H9 (cell line): ENCODE measurements around the gene AKNA. TPM values are rescaled to one million over a fixed set of nuclear protein-coding genes. Genes with fewer than 3 reads are reported as not detected.
A peak's percentile ranks its signal among the peaks of the same experiment; 100 is the strongest.

ENCODE experiments used
- DNase-seq: peaks from one replicate; pipeline ENCODE4 v3.0.0-alpha.2; 2017
- H2AFZ ChIP-seq: one replicate; pipeline ENCODE4 v1.6.1; 2013; ENCODE audit warnings: mild to moderate bottlenecking, low read length, control low read depth, moderate library complexity
- H2AK5ac ChIP-seq: 2 replicates; pipeline ENCODE4 v1.6.1; 2013; ENCODE audit warnings: low read length, control low read depth, mixed read lengths; ENCODE audit not compliant: insufficient read length
- H2BK120ac ChIP-seq: one replicate; pipeline ENCODE4 v1.6.1; 2013; ENCODE audit warnings: low read depth, mild to moderate bottlenecking, low read length, control low read depth, inconsistent platforms; ENCODE audit not compliant: poor library complexity, severe bottlenecking
- H2BK12ac ChIP-seq: 2 replicates; pipeline ENCODE4 v1.6.1; 2013; ENCODE audit warnings: low read length, control low read depth, mixed read lengths, low read depth; ENCODE audit not compliant: insufficient read length
- H2BK15ac ChIP-seq: 2 replicates; pipeline ENCODE4 v1.6.1; 2013; ENCODE audit warnings: low read depth, low read length, control low read depth
- H2BK20ac ChIP-seq: one replicate; pipeline ENCODE4 v1.6.1; 2013; ENCODE audit warnings: low read depth, mild to moderate bottlenecking, low read length, control low read depth, inconsistent platforms; ENCODE audit not compliant: poor library complexity, severe bottlenecking
- H2BK5ac ChIP-seq: 2 replicates; pipeline ENCODE4 v1.6.1; 2013; ENCODE audit warnings: low read length, control low read depth, mixed read lengths; ENCODE audit not compliant: insufficient read length
- H3K14ac ChIP-seq: 2 replicates; pipeline ENCODE4 v1.6.1; 2013; ENCODE audit warnings: low read length, control low read depth; ENCODE audit not compliant: insufficient read depth
- H3K18ac ChIP-seq: 2 replicates; pipeline ENCODE4 v1.6.1; 2013; ENCODE audit warnings: low read depth, mild to moderate bottlenecking, mixed read lengths, low read length, control low read depth; ENCODE audit not compliant: insufficient read length
- H3K23ac ChIP-seq: 2 replicates; pipeline ENCODE4 v1.6.1; 2013; ENCODE audit warnings: low read length, control low read depth, mixed read lengths, low read depth; ENCODE audit not compliant: insufficient read length
- H3K23me2 ChIP-seq: 2 replicates; pipeline ENCODE4 v1.6.1; 2013; ENCODE audit warnings: low read depth, mild to moderate bottlenecking, mixed read lengths, low read length, control low read depth; ENCODE audit not compliant: insufficient read length, poor library complexity, severe bottlenecking
- H3K27ac ChIP-seq: 2 replicates; pipeline ENCODE4 v1.5.1; 2013; ENCODE audit warnings: low read length, control low read depth, mixed read lengths, low read depth; ENCODE audit not compliant: insufficient read length
- H3K27me3 ChIP-seq: 2 replicates; pipeline ENCODE4 v1.6.1; 2013; ENCODE audit warnings: low read length, control low read depth, inconsistent platforms; ENCODE audit not compliant: insufficient read depth
- H3K4ac ChIP-seq: 2 replicates; pipeline ENCODE4 v1.6.1; 2013; ENCODE audit warnings: low read depth, mild to moderate bottlenecking, control low read depth, inconsistent platforms, low read length, moderate library complexity
- H3K4me1 ChIP-seq: 2 replicates; pipeline ENCODE4 v1.6.1; 2013; ENCODE audit warnings: low read length, control low read depth, inconsistent platforms; ENCODE audit not compliant: insufficient read depth
- H3K4me2 ChIP-seq: 2 replicates; pipeline ENCODE4 v1.6.1; 2013; ENCODE audit warnings: low read length, control low read depth, mixed read lengths; ENCODE audit not compliant: insufficient read length, insufficient read depth
- H3K56ac ChIP-seq: 2 replicates; pipeline ENCODE4 v1.6.1; 2013; ENCODE audit warnings: low read depth, mild to moderate bottlenecking, mixed read lengths, low read length, control low read depth; ENCODE audit not compliant: insufficient read length
- H3K79me1 ChIP-seq: 2 replicates; pipeline ENCODE4 v1.6.1; 2013; ENCODE audit warnings: low read depth, mild to moderate bottlenecking, moderate library complexity, low read length, control low read depth, inconsistent platforms; ENCODE audit not compliant: insufficient read depth, poor library complexity, severe bottlenecking
- H3K79me2 ChIP-seq: 2 replicates; pipeline ENCODE4 v1.6.1; 2013; ENCODE audit warnings: low read length, control low read depth, inconsistent platforms; ENCODE audit not compliant: insufficient read depth
- H3K9ac ChIP-seq: 2 replicates; pipeline ENCODE4 v1.6.1; 2013; ENCODE audit warnings: low read length, control low read depth, mixed read lengths; ENCODE audit not compliant: insufficient read length; ENCODE audit errors: extremely low read depth
- H3K9me3 ChIP-seq: one replicate; pipeline ENCODE4 v1.6.1; 2013; ENCODE audit warnings: low read depth, low read length, inconsistent platforms; ENCODE audit not compliant: control insufficient read depth
- H3T11ph ChIP-seq: one replicate; pipeline ENCODE4 v1.6.1; 2013; ENCODE audit warnings: mild to moderate bottlenecking, low read length, control low read depth, inconsistent platforms
- H4K20me1 ChIP-seq: one replicate; pipeline ENCODE4 v1.6.1; 2013; ENCODE audit not compliant: control insufficient read depth, insufficient read length, insufficient read depth
- H4K5ac ChIP-seq: 2 replicates; pipeline ENCODE4 v1.6.1; 2013; ENCODE audit warnings: low read depth, mild to moderate bottlenecking, mixed read lengths, low read length, control low read depth; ENCODE audit not compliant: insufficient read length
- H4K8ac ChIP-seq: replicated peaks from 2 replicates; pipeline ENCODE4 v1.6.1; 2013; ENCODE audit warnings: low read length, control low read depth, mixed read lengths, low read depth; ENCODE audit not compliant: insufficient read length
- H4K91ac ChIP-seq: 2 replicates; pipeline ENCODE4 v1.6.1; 2013; ENCODE audit warnings: low read depth, mild to moderate bottlenecking, moderate library complexity, mixed read lengths, low read length, control low read depth; ENCODE audit not compliant: insufficient read length
- H3K27ac Mint-ChIP-seq, 3 experiments: 2 replicates in 2 of 3; 3 replicates in 1 of 3; pipeline ENCODE4 v1.8.0; 2020 to 2021; ENCODE audit warnings: mixed read lengths in 3 of 3, mild to moderate bottlenecking in 1 of 3, moderate library complexity in 1 of 3
- H3K27me3 Mint-ChIP-seq: 2 replicates; pipeline ENCODE4 v1.8.0; 2021; ENCODE audit warnings: low read depth, mild to moderate bottlenecking, moderate library complexity, mixed read lengths
- H3K36me3 Mint-ChIP-seq, 3 experiments: 2 replicates in 2 of 3; 3 replicates in 1 of 3; pipeline ENCODE4 v1.8.0; 2020 to 2021; ENCODE audit warnings: low read depth in 3 of 3, mixed read lengths in 3 of 3; ENCODE audit not compliant: insufficient read depth in 1 of 3
- H3K4me1 Mint-ChIP-seq, 2 experiments: 2 replicates each; pipeline ENCODE4 v1.8.0; 2020; ENCODE audit warnings: mixed read lengths in 2 of 2
- H3K4me3 Mint-ChIP-seq, 2 experiments: 2 replicates in 1 of 2; 3 replicates in 1 of 2; pipeline ENCODE4 v1.8.0; 2020 to 2021; ENCODE audit warnings: mild to moderate bottlenecking in 2 of 2, mixed read lengths in 2 of 2, moderate library complexity in 1 of 2
- H3K9me3 Mint-ChIP-seq, 2 experiments: 2 replicates in 1 of 2; 3 replicates in 1 of 2; pipeline ENCODE4 v1.8.0; 2020; ENCODE audit warnings: mild to moderate bottlenecking in 2 of 2, mixed read lengths in 2 of 2, moderate library complexity in 1 of 2
- CTCF ChIP-seq: fragments of 200-600 bp; sonication (generic); conservative IDR thresholded peaks from 3 replicates; pipeline ENCODE4 v1.8.0; 2021; ENCODE audit warnings: antibody characterized with exemption, mild to moderate bottlenecking
- WGBS: extraction: QIAGEN DNeasy Blood & Tissue Kit; methylation state at CpG from one replicate; pipeline ENCODE4 v1.1.7; 2013; ENCODE audit warnings: missing lambda C conversion rate, low lambda C conversion rate, mixed read lengths; ENCODE audit not compliant: insufficient read length; ENCODE audit errors: extremely low coverage; 5-methylcytosine and 5-hydroxymethylcytosine counted together
- total RNA-seq: library from RNA; stranded (reverse); gene quantifications from 2 replicates; pipeline ENCODE4 v1.2.1, GENCODE V29; 2021

Gene AKNA
- total RNA-seq, 1 experiment from 2014 or later: 19.7 TPM

GRCh38 chr9:114374936-114375335 is 12.8 kb downstream of the AKNA start:
- Histone ChIP-seq H4K8ac (no peak overlapping the region), H3K14ac (no peak overlapping the region), H2BK15ac (no peak overlapping the region), H2BK12ac (no peak overlapping the region), H2AK5ac (no peak overlapping the region), H4K20me1 (no peaks in the 10 kb centered on the region), H3K9ac (no peak overlapping the region), H3K56ac (no peak overlapping the region), H2BK20ac (no peak overlapping the region), H3K4ac (no peak overlapping the region), H2BK120ac (no peak overlapping the region), H4K5ac (no peak overlapping the region), H3K9me3 (no peaks in the 10 kb centered on the region), H3K27me3 (no peaks in the 10 kb centered on the region), H2AFZ (no peak overlapping the region), H2BK5ac (no peak overlapping the region), H3K23ac (no peak overlapping the region), H4K91ac (no peak overlapping the region), H3K79me2 (no peaks in the 10 kb centered on the region), H3K18ac (no peak overlapping the region), H3K23me2 (no peaks in the 10 kb centered on the region), H3K4me1 (peaks cover 4% of the 10 kb centered on the region), H3K79me1 (no peaks in the 10 kb centered on the region), H3K27ac (no peak overlapping the region), H3K4me2 (no peak overlapping the region), H3T11ph (no peak overlapping the region)
- Mint-ChIP-seq H3K27me3 (no peaks in the 10 kb centered on the region), H3K27ac (peak overlapping the region; percentile 0 to 80 (median 7); a peak in 5 of 7 replicates), H3K36me3 (peaks cover 21 to 28% (median 23%) of the 10 kb centered on the region in 3 experiments; a peak in 6 of 7 replicates), H3K4me3 (no peak overlapping the region), H3K9me3 (no peaks in the 10 kb centered on the region), H3K4me1 (peaks cover 43 to 56% of the 10 kb centered on the region in 2 experiments)
- no peak for TF ChIP-seq CTCF
- DNase-seq: no peak
- WGBS: no CpG with 5 or more reads among the region's 9 CpGs
